CD4-positive, alpha-beta T cell treated with Interleukin-10 for 1 hour (primary cell): ENCODE measurements around the gene DCAF8L2.
"Not testable (repeated sequence)": the region's sequence is repeated elsewhere in the genome, so short reads cannot be mapped to it uniquely, and the experiment has no call there.

ENCODE experiments used
- DNase-seq: peaks from one replicate; pipeline ENCODE4 v3.0.0-alpha.2; 2020

DCAF8L2 gene

DNA sequence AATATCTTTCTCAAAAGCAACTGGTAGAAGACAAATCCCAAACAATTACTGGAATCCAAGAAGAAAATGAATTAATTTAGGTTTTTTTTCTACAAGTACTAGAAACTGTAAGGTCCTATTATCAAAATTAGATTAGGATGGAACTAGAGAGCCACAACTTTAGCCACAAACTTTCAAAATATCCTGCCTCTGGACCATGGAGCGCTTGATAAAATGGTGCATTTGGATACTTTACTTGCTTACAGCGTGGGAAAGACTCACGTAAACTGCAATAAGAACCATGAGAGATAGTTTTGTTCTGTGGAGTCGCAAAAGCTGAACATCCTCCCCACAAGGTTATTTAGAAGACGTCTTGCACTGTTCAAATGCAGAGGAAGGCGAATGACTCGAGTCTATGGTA is at the start of gene DCAF8L2:
Gene DCAF8L2, plus strand, starts transcription at position 301 of the 400 bp plus-strand sequence. CDS start 156,552 bp downstream, outside the sequence.
- no peak for DNase-seq

DNA sequence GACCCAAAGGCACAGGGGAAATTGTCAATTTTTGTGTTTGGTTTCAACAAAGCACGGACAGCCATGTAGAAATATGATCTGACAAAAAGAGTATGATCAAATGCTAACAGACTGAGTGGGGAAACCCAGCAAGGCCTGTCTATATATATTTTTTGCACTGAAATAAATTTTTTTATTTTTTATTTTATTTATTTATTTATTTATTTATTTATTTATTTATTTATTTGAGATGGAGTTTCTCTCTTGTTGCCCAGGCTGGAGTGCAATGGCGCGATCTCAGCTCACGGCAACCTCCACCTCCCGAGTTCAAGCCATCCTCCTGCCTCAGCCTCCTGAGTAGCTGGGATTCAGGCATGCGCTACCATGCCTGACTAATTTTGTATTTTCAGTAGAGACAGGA is 49.0 kb upstream of the DCAF8L2 start:
- DNase-seq: not testable (repeated sequence)

DNA sequence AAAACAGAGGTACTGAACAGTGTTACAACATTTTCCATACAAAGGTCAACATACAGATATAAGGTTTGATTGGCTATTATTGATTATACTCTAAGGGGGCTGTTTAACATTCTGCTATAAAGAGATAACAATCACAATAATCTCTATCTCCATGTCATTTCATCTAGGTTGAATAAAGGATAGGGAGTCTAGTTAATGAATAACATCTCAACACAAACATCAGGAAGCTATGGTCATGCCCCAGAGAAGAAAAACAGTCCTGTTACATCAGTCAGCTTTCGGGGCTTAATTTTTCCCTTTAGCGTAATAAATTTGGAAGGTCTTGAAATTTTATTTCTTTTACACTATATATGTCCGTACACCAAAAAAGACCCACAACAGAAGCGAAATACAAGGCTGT is 41.5 kb upstream of the DCAF8L2 start:
- DNase-seq: no peak

DNA sequence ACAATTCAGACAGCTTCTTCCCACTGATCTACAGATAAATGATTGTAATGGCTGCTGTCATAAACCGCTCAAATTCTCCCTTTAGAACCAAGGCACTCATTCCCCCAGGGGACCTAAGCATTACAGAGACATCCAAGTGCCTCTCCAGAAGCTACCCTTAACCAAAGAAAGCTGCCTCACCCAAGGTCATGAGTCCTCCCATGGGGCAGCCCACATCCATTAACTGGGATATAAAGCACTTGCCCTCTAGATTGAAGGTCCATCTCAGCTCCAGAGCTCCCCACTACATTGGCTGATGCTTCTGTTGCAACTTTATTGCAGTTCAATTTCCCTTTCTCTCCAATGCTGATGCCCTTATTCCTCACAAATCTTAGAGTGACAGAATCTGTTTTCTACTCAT is 40.5 kb upstream of the DCAF8L2 start:
- DNase-seq: no peak

DNA sequence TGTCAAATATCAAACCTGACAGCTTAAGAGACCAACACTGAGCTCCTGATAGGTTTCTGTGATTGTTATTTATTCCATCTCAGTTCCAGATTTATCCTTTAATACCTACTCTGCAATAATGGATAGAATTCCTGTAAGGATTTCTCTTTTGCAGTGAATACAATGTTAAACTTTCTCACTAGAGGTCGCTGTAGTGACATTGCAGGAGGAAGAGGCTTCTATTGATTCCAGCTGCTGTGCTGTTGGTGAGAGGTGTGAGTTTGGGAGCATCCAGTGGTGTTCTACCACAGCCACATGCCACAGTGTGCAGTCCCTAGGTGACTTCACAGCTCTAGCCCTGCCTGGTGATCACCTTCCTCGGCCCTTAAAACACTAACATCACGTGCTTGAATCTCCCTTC is 34.6 kb upstream of the DCAF8L2 start:
- no peak for DNase-seq

DNA sequence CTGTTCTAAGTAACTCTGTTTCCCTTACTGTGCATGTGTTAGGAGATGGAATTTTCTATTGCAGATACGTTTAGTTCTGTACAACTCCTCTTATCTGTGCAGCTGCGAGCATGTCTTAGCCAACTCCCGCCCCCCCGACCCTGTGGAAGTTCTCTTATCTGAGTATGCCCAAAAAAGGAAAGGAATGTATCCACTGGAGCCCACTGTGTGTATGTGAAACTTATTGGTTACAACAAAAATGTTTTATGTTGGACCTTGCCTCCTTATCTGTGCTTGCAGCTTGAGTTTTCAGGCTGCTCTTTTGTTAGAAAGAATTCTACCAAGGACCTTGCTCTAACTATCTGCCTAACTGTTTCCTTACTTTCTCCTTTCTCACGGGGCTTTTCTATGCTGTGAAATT is 24.2 kb upstream of the DCAF8L2 start:
- DNase-seq: no peak

DNA sequence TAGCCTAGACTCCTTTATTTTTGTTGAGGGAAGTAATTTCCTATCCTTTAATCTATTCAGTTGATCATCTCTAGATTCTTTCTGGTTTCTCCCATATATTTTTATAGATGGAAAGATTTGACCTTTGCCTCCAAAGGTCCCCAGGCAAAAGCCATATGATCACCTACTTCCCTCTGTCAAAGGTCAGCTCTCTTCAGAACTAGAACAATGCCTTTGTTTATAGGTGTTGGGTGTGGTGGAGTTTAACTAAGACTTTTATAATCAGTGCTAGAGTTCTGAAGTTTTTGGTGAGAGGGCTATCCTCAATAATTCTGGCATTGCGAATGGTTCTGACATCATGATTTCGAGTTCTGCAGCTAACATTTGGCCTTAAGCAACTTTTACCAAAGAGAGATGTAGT is 19.0 kb upstream of the DCAF8L2 start:
- DNase-seq: no peak

DNA sequence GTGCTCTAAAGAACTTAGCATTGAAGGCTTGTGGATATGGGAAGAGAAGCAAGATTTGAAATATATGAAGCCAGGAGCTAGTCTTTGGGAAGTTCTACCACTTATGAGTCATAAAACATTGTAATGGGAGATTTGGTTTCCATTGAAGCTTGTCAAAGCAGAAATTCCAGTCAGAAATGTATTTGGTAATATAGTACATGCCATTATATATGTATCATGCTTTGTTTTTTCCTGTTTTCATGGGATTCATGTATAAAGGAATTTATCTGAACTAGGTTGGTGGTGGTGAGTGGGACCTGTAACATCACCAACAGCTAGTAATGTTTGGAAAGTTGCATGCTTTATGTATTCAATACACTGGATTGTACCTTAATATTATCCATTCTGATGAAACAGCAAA is 14.6 kb upstream of the DCAF8L2 start:
- DNase-seq: no peak

DNA sequence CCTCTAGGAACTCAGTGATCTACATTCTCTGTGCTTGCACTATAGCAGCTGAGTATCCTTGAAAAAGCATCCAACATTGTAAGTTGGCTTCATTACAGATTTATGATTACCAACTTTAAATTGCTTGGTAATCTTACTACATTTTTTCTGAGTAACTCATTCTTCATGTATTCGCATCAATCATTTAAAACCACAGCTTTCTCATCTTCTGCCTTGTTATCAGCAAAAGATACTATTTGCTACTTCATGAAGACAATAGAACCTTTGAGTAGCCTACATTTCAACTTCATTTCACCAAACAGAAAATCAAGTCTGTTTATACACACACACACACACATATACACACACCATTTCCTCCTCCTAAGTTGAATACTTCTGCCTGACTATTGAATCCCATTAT is 6.2 kb upstream of the DCAF8L2 start:
- DNase-seq: no peak

DNA sequence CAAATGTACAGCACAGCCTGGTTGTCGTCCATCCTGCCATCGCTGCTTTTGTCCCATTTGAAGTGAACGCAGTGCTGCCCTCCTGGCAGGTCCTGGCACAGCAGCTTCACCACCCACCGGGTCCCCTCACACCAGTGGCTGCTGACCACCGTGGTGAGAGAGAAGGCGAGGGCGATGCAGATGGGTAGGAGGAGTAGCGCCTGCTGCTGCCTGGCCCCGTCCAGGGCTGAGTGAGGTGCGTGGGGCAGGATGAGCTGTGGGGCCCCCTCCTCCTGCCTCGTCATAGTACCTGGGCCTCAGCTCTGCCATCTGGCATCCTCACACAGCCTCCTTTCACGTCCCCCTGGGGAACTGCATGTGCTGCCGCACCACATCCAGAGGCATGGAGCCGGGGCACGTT is 1.8 kb downstream of the DCAF8L2 start:
- no peak for DNase-seq

DNA sequence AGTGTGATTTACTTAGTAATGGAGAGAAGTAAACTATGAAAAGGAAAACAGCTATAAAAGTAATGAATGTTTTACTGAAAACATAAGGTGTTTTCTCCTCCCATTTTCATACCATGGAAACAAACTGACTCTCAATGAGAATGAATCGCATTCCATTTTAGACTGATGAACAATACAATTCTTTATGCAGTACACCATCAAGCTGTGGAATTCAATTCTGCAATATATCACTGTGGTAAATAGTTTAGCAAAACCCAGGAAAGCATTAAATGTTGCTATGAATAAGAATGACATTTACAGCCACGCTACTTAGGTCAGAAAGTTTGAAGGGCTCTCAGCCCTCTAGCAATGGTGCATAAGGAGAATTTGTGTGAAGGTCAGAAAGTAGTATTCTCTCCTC is 7.4 kb downstream of the DCAF8L2 start:
- no peak for DNase-seq

DNA sequence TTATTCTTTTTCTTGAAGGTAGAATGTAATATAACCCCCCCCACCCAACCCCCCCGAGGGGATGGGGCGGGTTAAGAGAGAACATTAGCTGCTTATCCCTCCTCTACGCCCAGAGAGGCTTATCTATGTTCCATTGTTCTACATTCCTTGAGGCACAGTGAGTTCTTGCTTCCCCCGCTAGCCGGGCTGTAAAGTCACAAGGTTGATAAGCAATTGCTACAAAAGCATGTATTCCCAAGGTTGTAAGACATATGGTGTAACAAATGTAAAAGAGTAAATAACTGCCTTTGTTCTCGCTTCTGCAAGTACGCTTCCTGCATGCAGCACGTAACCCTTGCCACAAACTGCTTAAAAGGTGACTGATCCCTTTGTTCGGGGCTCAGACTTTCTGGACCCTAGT is 8.2 kb downstream of the DCAF8L2 start:
- no peak for DNase-seq

DNA sequence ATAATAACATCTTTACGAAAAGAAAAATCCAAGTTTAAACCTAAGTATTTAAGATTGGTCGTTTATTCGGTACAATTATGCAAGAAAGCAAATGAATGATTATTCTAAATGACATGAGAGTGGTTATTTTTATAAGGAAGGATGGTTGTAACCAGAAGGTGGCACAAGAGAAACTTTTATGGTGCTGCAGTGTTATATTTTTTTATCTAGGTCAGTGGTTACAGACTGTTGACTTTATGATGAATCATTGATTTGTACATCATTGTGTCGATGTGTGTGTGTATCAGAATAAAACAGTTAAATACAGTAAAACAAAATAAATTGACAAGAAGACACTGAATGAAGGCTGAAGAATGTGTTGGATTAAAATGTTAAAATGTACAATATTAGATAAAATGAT is 9.8 kb downstream of the DCAF8L2 start:
- no peak for DNase-seq

DNA sequence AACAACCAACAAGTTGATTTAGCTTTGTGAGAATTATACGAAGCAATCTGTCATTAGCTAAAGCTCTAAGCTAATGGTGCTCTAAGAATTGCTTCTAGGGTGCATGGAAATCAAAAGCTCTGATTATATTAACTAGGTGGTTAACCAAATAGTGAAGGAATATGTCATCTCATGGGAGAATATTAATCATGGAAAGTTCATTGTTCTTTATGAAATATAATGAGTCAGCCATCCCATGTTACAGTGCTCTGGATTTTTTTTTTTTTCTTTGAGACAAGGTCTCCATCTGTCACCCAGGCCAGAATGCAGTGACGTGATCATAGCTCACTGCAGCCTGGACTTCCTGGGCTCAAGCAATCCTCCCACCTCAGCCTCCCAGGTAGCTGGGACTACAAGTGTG is 10.5 kb downstream of the DCAF8L2 start:
- no peak for DNase-seq

DNA sequence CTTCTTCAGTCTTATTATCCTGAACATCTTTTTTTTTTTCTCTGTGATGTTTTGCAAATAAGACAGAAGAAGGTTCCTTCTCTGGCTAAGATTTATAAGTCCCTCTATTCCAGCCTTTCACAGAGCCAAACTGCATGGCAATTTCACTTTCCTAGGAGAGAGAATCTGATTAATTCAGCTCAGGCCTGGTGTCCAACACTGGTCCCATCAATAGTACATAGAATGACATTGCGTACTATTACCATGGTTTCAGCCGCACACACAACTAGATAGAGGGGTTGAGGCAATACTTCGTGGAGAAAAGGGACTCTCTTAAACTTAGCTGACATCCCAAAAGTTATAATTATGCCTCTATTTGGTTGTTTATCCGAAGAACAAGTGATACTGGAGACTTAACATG is 18.5 kb downstream of the DCAF8L2 start:
- DNase-seq: no peak

DNA sequence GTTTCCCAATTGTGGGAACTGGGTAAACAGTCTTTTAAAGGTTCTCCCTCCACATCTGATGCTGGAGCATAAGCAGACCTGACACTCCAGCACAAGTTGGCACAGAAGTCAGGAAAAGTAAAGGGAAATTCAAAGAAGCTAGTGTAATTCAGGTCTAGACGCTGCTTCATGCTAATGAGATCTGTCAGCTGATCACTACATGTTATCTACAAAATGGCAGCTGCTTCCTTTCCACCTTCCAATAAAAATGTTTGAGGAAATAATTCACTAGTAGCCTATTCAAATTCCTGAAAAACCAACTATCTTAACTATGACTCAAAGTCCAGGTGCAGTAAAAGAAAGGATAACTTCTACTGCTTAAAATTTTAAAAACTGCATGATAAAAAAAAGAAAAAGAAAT is 29.3 kb downstream of the DCAF8L2 start:
- DNase-seq: no peak

DNA sequence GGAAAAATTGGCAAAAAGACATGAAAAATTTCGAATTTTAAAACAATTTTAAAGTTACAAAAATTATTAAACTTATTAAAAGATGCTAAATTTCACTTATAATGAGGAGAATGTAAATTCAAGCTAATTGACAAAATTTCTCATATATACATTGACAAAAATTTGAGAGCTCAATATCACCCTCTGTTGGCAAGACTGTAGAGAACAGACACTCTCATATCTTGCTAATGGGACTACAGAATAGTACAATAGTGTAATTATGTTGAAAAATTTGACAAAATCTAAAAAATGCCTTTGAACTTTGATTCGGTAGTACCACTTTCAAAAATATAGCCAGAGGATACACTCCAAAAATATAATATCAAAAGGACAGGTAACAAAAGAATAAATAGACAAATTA is 29.8 kb downstream of the DCAF8L2 start:
- no peak for DNase-seq

DNA sequence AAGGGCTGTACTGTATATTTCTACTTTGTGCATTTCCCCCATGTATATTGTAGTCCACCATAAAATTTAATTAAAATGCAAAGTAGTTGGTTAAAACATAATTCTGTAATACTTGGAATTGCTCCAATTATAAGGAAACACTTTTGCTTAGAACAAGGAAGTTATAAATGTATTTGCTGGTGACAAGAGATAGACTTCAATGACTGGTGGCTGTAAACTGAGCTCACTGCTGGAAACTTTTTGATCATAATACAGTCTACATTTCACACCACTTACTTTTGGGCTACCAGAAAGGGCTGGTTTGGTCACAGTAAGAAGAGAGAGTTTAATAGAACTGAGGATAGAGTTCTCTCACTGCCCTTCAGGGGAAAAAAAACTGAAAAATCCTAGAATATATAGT is 32.7 kb downstream of the DCAF8L2 start:
- DNase-seq: no peak

DNA sequence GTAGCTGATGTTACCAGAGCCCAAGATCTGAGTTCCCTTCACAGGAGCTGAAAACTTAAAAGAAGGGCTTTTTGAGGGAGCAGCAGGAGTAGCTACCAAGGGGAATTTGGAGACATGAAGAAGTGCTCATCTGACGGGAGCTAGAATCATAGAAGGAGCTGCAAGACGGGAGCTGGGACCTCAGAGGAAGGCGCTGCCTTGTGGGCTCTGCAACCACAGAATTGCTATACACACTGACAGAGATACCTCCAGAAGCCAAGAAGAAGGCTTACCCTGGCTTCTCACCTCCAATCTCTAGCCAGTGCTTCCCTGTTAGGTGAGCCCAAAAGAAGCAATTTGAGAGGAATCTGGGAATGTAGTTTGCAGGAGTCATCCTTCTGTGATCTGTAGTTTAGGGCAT is 35.9 kb downstream of the DCAF8L2 start:
- DNase-seq: no peak

DNA sequence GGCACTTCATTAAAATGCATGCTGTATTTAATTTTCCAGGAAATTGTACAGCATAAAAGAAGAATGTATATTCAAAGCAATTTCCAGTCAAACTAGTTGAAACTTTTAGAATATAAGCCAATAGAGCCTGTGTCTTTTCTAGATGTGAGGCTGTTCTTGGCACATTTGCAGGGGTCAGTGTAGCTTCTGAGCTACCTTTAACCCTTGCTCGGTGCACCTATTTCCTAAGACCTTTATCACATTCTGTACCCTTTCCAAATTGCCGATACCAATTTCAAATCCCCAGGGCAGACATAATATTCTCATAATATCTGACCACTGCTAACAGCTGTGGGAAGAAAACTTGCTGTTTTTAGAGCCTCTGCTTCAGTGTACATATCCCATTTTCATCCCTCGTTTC is 43.2 kb downstream of the DCAF8L2 start:
- DNase-seq: no peak

DNA sequence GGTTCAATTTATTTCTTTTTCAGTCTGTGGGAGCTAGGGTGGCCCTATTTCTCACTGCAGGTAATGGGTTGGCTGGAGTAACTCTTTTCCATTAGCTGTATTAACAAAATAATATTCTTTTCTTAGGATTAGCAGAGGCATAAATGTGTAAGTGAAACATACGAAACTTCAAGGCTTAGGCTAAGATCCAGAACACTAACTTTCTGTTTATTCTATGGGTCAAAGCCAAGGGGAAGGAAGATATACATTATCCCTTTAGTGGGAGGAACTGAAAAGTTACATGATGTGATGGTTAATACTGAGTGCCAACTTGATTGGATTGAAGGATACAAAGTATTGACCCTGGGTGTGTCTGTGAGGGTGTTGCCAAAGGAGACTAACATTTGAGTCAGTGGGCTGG is 66.4 kb downstream of the DCAF8L2 start:
- no peak for DNase-seq

DNA sequence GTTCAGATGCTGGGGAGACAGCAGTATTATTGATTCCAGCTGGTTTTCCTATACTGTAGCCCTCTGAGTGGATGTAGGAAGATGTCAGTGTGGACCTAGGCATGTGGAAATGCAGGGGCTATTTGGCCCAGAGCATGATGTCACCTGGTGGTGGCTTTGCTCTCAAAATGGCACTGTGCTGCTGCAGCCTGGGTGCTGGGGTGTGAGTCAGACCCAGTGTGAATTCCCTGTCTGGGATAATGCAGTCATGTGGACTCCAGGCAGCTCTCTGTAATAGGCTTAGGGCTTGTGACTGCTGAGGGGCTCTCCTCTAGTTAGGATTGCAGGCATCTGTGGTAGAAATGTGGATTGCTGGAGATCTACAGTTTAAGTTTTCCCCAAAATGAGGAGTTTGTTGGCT is 70.7 kb downstream of the DCAF8L2 start:
- DNase-seq: no peak

DNA sequence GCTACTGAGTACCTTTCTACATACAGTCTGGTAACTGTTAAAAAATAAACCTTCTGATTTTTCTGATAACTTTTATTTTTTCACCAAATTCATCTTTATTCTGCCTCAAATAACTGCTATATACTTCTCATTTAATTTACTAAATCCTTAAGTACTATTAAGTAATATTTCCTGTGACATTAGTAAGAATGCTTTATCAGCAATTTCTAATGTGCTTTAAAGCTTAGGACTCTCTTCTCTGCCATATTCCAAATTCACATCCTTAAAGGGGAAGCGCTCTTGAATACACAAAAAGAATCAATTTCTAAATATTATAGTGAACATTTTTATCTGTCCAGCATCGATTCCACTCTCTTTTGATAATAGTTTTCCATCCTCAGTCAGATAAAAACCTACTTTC is 81.1 kb downstream of the DCAF8L2 start:
- DNase-seq: no peak

DNA sequence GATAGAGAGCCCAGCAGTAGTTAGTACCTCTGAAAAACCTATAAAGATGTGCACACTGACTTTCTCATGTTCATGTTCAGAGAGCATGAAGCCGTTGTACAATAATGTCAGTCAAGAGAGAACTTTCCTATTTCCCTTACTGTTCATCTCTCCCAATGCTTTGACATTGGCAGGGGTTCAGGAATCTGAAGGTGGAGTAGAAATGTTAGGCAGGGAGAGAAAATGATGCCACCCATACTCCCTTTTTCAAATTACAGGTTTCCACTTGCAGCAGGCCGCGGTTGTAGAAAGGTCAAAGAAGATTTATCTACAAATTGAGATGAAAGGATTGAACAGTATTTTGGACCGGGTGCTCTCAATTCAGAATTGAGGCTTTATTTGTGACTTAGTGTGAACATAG is 84.3 kb downstream of the DCAF8L2 start:
- no peak for DNase-seq

DNA sequence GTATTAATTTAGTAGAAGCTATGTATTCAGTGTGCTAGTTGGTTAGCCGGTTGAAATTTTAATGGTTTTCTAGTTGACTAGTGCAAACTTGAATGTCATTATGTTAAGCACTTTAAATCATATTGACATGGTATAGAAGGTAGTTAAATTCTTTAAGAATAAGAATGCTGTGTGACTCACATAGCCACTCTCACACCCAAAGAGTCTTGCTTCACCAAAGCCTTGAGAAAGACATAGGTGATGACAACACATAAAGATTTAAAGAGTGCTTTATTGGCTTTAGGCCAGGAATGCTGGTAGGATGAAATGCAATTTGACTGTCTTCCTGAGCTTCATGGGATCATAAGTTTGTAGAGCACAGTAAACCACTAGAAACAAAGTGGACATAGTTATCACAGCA is 85.3 kb downstream of the DCAF8L2 start:
- DNase-seq: no peak

DNA sequence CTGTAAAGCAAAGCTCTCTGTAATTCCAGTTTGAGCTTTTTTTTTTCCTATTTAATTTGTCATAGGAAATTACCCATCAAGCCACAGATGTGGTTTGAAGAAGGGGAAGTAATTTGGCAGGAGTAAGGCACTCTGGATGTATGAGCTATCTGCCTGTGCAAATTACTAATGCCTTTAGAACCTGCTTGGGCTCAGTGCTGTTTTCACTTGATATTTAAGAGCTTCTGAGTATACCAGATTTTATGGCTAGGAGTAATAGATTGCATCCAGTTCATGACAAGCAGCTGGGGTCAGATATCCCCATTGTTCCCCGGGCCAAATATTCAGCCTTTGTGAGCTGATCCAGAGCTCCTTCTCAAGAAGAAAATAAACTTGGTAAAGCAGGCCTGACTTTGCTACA is 89.1 kb downstream of the DCAF8L2 start:
- no peak for DNase-seq
